HG03025 (cell line): ENCODE data around the gene FSTL4.
"Not testable (repeated sequence)": the region's sequence is repeated elsewhere in the genome, so short reads cannot be mapped to it uniquely, and the experiment has no call there.

Experiments
- ATAC-seq: cut with Tn5 transposase; IDR thresholded peaks from one replicate; pipeline ENCODE4 v1.9.1; 2021; ENCODE audit warnings: mild to moderate bottlenecking, moderate library complexity; ENCODE audit not compliant: unreplicated experiment, low FRiP score

Gene FSTL4

DNA sequence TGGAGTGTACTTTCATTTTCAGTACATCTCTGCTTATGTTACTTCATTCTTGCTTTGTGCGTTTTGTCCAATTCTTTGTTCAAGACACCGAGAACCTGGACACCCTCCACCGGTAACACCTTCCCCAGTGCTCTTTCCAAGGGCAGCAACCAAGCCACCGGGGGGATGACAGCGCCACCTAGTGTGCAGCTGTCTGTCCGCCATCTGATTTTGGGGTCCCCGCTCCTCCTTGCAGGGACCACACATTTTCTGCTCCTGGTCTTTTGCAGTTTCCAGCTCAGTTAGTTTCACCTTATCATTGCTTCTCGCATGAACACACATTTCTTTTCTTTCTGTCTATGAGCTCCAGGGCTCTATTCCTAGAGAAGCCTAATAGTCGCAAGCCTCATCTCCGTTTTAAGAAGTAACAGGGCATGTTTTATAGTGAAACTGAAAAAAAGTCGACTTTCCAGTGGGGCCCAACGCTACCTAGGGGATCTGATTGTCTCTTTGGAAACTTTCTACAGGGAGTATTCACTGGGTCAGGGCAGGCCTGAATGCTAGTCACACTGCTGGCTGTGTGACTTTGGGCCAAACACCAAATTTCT is 152.1 kb downstream of the FSTL4 start:
- no peak for ATAC-seq

GRCh38 chr5:133459474-133460160 is 152.7 kb downstream of the FSTL4 start:
- ATAC-seq = no peak

DNA sequence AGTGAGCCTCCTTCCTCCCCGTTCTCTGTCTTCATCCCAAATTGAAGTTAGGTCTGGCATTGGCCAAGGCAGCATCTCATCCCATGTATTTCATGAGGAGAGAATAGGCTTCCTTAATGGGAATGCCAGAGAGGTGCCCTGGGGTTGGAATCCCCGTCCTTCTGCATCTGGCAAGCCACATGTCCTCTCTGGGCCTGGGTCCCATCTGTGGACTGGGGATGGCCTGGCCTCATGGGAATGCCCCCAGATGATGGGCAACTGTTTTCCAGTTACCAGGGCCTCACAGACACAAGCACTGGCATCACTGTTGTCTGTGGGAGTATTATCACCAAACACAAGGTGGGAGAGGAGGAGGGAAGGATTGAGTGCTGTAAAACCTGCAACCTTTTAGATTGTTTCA is 153.9 kb downstream of the FSTL4 start:
- ATAC-seq = no peak

DNA sequence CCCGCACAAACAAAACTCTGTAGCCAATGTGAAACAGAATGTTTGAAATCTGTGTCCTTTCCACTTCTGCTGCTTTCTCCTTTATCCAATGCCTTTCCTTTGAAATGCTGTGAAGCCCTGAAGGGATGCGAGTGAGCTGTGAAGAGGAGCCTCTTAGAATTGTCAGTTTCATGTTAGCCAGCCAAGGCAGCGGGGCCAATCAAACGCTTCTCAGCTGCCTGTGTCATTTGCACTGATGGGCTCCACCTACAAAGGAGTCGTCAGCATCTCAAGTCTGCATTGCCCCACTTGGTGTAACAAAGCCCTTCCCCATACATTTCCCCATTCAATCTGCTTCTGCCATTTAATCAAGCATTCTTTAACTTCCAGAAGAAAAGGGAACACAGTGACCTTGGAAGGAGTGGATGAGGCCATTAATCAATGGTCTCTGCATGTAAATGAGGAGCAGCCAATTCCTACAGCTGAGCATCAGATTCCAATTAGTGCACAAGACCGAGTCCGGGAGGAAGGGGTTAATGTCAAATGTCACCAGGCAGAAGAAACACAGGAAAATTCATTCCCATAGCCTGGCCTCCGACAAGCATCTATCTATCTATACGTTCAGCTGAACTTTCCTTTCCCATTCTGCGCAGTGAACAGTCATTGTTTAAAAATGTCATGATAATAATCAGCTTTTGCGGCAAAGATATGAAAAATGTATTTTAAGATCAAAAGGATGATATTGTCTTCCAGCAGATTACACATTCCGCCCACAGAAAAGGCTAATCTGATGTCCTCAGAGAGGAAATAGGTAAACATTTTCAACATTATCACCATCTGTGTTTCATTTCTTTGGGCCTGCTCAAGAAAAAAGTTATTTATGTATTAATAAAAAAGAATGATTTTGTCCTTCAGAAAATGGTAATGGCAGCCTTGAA is 154.6 kb downstream of the FSTL4 start:
- no peak for ATAC-seq

GRCh38 chr5:133456933-133457402 is 155.4 kb downstream of the FSTL4 start:
- ATAC-seq = no peak

DNA sequence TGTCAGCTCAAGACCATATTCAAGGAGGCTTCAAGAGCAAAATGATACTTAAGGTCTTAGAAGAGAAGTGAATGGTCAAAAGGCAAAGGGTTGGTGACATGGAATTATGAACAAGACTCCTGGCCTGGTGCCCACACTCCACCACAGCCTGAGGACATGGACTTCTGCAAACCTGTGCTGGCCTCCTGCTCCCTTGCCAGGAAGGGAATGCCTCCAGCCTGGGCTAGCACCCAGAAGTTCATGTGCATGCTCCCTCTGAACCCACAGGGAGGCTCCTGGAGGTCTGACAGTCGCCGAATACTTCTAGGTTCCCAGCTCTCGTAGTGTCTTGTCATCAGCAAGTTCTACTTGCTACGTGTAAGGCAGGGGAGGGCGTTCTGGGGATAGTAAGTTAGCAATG is 156.7 kb downstream of the FSTL4 start:
- no peak for ATAC-seq

- no peak for ATAC-seq
Measured at GRCh38 chr5:133454442-133454841, 157.9 kb downstream of the FSTL4 start.

GRCh38 chr5:133453831-133454230 is 158.5 kb downstream of the FSTL4 start:
- ATAC-seq = no peak

- ATAC-seq = no peak
Measured at GRCh38 chr5:133453084-133453780, 159.1 kb downstream of the FSTL4 start.

DNA sequence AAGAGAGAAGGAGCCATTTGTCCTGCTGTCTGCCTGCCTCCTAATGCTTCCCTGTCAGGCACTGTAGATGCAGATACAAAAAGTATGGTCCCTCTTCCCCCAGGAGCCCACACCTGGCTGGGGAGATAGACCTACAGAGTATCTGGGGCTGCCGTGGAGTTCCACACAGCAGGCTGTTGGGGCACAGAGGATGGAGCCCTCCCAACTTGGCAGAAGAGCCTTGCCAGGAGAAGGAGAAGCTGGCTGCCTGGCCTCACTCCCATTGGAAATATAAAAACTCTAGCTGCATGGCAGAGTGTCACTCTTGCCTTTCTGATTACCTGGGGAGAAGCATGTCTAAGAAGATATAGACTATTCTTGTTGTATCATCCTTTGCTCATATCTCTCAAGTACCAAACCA is 160.4 kb downstream of the FSTL4 start:
- ATAC-seq = no peak

DNA sequence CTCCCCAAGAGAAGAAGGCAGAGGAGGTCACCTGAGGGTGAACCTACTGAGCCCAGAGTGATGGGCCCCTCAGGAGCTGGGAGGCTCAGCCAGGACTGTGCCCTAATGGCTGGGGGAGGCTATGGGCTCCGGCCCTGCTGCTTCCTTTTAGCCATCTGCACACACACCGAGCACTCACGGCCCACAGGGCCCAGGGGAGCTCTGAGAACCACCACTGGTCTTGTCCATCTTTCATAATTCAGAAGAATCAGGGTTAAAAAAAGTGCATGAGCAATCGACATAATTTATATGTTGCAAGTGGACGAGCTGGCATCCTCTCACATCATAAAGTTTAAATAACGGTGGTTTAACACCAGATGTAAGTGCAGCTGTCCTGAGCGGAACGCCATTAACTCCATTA is 162.1 kb downstream of the FSTL4 start:
- ATAC-seq = no peak

DNA sequence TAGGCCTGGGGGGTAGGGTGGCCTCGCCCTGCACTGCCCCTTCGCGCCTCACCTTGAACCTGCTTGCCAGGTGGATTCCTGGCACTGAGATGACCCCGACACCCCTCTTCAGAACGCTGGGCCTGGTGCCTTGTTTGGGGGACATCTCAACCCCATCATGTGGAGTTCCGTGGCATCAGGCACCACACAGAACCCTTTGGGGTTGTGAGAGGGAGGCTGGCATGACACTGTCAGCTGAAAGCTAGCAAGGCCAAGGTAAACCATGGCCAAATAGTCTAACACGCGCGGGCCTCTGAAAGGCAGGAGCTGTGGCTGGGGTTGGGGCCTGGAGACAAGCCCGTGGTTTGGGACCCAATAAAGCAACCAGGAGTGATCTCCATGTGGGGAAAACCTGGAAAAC is 163.2 kb downstream of the FSTL4 start:
- ATAC-seq = no peak

DNA sequence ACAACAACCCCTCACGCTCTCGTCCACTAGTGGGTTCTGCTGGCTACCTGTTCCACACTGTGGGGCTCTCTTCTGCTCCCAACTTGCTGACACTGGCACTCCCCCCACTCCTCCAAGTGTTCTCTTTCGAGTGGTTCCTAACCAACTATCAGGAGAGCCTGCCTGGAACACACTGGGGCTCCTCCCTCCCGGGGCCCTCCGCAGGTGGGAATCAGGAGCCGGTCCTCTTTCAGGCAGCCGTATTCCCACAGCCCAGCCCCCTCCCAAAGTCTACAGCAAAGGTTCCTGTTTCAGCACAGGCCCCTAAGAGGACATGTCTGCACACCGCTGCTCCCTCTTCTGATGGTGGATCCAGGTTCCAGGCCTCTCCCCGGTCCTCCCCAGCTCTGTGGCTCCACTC is 165.9 kb downstream of the FSTL4 start:
- no peak for ATAC-seq

DNA sequence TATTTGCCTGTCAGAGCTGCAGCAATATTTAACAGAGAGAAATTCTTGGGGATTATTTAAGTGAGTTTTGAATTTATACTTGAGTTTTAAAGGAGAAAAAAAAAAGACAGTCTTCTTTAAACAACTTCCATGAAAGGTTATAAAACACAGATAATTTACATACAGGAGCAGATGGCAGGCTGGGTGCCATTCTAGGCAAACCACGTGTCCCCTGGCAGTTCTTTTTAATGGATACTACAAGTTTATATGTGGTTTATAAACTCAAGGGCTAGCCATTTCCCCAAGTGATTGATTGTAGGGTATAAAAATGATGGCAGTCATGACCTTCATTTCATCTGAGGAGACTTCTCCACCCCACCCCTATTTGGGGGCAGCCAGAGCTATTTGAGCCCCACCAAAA is 166.6 kb downstream of the FSTL4 start:
- ATAC-seq = no peak

DNA sequence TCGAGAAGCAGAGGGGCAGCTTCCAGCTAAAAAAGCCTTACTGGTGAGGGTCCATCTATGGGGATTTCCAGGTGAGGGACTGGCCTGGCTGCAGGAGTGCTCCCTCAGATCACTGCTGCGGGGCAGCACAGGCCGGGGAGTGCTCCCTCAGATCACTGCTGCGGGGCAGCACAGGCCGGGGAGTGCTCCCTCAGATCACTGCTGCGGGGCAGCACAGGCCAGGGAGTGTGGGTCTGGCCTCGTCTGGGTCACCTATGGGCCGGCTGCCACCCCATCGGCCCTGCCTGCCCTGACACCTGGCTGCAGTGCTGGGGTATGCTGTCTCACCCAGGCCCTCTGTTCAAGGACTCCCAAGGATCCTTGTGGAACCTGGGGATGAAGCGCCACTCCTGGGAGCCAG is 167.1 kb downstream of the FSTL4 start:
- ATAC-seq = not testable (repeated sequence)

GRCh38 chr5:133444711-133445110 is 167.6 kb downstream of the FSTL4 start:
- no peak for ATAC-seq

DNA sequence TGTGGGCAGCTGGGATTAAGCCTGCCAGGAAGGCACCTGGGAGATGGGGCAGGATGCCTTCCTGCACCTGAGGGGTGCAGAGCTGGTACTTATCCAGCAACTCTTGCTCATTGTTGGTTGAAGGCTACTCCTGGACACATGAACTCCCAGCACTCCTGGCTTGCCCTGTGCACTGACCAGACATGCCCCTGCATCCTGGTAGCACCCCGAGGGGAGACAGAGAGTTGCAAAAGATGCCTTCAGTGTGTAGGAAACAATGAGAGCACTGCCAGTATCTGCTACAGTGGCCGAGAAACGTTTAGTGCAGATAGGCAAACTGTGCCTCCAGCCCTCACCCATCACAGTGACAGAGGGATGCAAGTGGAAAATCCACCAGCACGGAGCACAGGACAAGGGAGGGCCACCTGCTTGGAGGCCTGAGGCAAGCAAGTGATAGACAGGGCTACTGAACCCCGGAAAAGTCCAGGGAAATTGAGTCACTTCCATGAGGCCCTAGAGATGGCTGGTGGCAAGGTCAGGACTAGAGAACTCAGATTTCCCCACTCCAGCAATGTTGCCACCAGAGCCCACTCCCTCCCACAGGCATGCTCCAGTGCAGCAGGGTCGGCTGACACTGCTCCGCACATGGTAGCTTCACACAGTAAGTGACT is 171.1 kb downstream of the FSTL4 start:
- ATAC-seq = no peak

DNA sequence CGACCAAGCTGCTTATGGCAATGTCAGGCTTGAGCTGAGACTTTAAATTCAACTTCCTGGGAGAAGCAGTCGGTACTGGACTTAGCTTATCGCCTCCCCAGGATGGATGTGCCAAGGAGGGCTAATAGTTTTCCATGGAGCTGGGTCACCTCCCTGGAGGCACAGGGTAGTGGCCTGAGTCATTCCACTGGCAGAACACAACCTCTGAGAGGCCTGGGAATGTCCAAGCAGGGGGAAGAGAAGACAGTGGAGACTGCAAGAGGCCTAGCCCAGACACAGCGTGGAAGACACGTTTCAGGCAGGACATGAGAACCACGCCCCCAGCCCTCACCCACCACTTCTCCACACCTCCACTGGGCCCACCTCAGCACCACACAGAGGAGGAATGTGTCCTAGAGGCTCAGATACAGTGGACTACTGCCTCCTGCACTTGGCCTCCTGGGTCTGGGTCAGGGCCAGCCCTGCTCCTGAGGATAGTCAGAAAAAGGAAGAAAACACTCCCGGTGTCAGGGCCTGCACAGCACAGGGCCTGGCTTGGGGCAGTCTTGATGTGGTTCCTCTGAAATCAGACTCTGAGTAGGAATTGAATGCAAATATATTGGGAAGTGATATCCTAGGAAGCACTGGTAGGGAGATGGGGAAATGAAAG is 171.8 kb downstream of the FSTL4 start:
- ATAC-seq = no peak

DNA sequence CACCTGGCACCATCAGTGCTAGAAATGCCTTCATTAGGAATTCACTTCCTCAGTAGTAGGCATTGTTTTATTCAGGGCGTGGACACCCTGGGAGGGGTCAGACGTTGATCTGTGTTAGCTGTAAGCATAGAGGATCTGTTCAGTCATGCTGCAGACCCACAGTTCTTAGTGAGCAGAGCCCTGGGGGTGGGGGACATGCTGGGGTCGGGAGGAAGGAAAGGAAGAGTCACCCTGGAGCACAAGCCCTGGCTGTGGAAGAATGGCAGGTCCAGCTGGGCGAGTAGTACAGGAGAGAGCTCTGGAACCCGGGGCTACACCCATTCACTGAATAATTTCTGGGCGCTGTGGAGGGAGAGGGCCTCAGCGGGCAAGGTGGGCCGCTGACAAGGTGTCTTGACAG is 172.5 kb downstream of the FSTL4 start:
- no peak for ATAC-seq

DNA sequence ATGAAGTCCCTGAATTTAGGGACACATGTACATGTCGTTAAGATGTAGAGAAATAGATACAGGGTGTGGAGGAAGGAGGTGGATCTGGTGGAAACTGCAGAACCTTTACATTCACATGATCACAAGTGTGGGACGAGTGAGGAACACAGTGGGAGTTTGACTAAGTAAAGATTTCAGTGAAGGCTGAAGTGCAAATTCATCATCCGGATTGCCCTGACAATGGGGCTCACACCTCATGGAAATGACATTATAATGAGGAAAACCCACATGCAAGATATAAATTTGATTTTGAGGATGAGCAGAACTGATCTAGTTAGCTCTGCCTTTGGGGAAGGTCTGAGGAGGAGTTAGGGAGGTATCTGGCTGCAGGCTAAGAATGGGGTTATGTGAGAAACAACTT is 173.9 kb downstream of the FSTL4 start:
- no peak for ATAC-seq
